Rectal smooth muscle tissue (tissue), 1 donor: ENCODE data around the gene CHMP5.
A peak's percentile ranks its signal among the peaks of the same experiment; 100 is the strongest.

ENCODE experiments used
- H3K27ac ChIP-seq: one replicate; pipeline ENCODE4 v1.7.0; 2013; ENCODE audit warnings: low read depth, low read length, inconsistent platforms
- H3K27me3 ChIP-seq: one replicate; pipeline ENCODE4 v1.7.0; 2013; ENCODE audit warnings: low read length; ENCODE audit not compliant: control insufficient read depth, insufficient read depth
- H3K36me3 ChIP-seq: one replicate; pipeline ENCODE4 v1.7.0; 2013; ENCODE audit warnings: low read length; ENCODE audit not compliant: control insufficient read depth, insufficient read depth
- H3K4me1 ChIP-seq: one replicate; pipeline ENCODE4 v1.7.0; 2013; ENCODE audit warnings: low read length; ENCODE audit not compliant: control insufficient read depth, insufficient read depth
- H3K4me3 ChIP-seq: one replicate; pipeline ENCODE4 v1.7.0; 2013; ENCODE audit warnings: low read length
- H3K9ac ChIP-seq: one replicate; pipeline ENCODE4 v1.7.0; 2013; ENCODE audit warnings: low read length

CHMP5 gene

GRCh38 chr9:33267151-33267767, 2.4 kb downstream of the CHMP5 start:
- Histone ChIP-seq H3K27ac (no peak overlapping the region), H3K36me3 (peaks cover 20% of the 10 kb centered on the region), H3K27me3 (no peaks in the 10 kb centered on the region), H3K4me3 (no peak overlapping the region), H3K9ac (no peak overlapping the region), H3K4me1 (peaks cover 17% of the 10 kb centered on the region)

GRCh38 chr9:33270146-33270545, 5.3 kb downstream of the CHMP5 start:
- Histone ChIP-seq H3K4me1 (peaks cover 8% of the 10 kb centered on the region), H3K4me3 (no peak overlapping the region), H3K27me3 (no peaks in the 10 kb centered on the region), H3K36me3 (peaks cover 24% of the 10 kb centered on the region), H3K27ac (no peak overlapping the region), H3K9ac (no peak overlapping the region)

- Histone ChIP-seq H3K4me3 (no peak overlapping the region), H3K27ac (no peak overlapping the region), H3K4me1 (no peaks in the 10 kb centered on the region), H3K27me3 (no peaks in the 10 kb centered on the region), H3K36me3 (peaks cover 32% of the 10 kb centered on the region), H3K9ac (no peak overlapping the region)
Measured at GRCh38 chr9:33272061-33272460, 7.2 kb downstream of the CHMP5 start.

GRCh38 chr9:33273266-33273971, 8.6 kb downstream of the CHMP5 start:
- H3K4me1 ChIP-seq, result no peaks in the 10 kb centered on the region
- H3K9ac ChIP-seq, result no peak overlapping the region
- no peak overlapping the region for H3K27ac ChIP-seq
- no peak overlapping the region for H3K4me3 ChIP-seq
- no peaks in the 10 kb centered on the region for H3K27me3 ChIP-seq
- peaks cover 35% of the 10 kb centered on the region for H3K36me3 ChIP-seq

- Histone ChIP-seq H3K4me1 (no peaks in the 10 kb centered on the region), H3K4me3 (no peak overlapping the region), H3K27me3 (no peaks in the 10 kb centered on the region), H3K27ac (no peak overlapping the region), H3K36me3 (peaks cover 39% of the 10 kb centered on the region), H3K9ac (no peak overlapping the region)
Measured at GRCh38 chr9:33273972-33274328, 9.1 kb downstream of the CHMP5 start.

GRCh38 chr9:33277484-33277883, 12.6 kb downstream of the CHMP5 start:
- Histone ChIP-seq H3K27ac (no peak overlapping the region), H3K4me1 (no peaks in the 10 kb centered on the region), H3K4me3 (no peak overlapping the region), H3K27me3 (no peaks in the 10 kb centered on the region), H3K36me3 (peaks cover 36% of the 10 kb centered on the region), H3K9ac (no peak overlapping the region)

- H3K27me3 ChIP-seq, result no peaks in the 10 kb centered on the region
- H3K27ac ChIP-seq, result no peak overlapping the region
- H3K36me3 ChIP-seq, result peaks cover 7% of the 10 kb centered on the region
- no peaks in the 10 kb centered on the region for H3K4me1 ChIP-seq
- H3K9ac ChIP-seq, result no peak overlapping the region
- no peak overlapping the region for H3K4me3 ChIP-seq
Measured at GRCh38 chr9:33285502-33285901, 20.7 kb downstream of the CHMP5 start.

GRCh38 chr9:33287087-33287490, 22.2 kb downstream of the CHMP5 start:
- no peaks in the 10 kb centered on the region for H3K27me3 ChIP-seq
- H3K4me3 ChIP-seq, result no peak overlapping the region
- peak overlapping the region; percentile 15 for H3K27ac ChIP-seq
- H3K9ac ChIP-seq, result no peak overlapping the region
- H3K4me1 ChIP-seq, result peaks cover 7% of the 10 kb centered on the region
- H3K36me3 ChIP-seq, result peaks cover 3% of the 10 kb centered on the region

- Histone ChIP-seq H3K36me3 (peaks cover 3% of the 10 kb centered on the region), H3K4me3 (no peak overlapping the region), H3K27ac (no peak overlapping the region), H3K27me3 (no peaks in the 10 kb centered on the region), H3K4me1 (peaks cover 7% of the 10 kb centered on the region), H3K9ac (no peak overlapping the region)
Measured at GRCh38 chr9:33288235-33288634, 23.4 kb downstream of the CHMP5 start.

GRCh38 chr9:33288828-33289483, 24.1 kb downstream of the CHMP5 start:
- Histone ChIP-seq H3K27ac (peak overlapping the region; percentile 60), H3K9ac (no peak overlapping the region), H3K4me3 (no peak overlapping the region), H3K36me3 (peaks cover under 1% of the 10 kb centered on the region), H3K4me1 (peaks cover 7% of the 10 kb centered on the region), H3K27me3 (no peaks in the 10 kb centered on the region)

- Histone ChIP-seq H3K36me3 (peaks cover under 1% of the 10 kb centered on the region), H3K9ac (peak overlapping the region; percentile 53), H3K4me3 (peak overlapping the region; percentile 96), H3K27ac (peak overlapping the region; percentile 100), H3K27me3 (no peaks in the 10 kb centered on the region), H3K4me1 (peaks cover 7% of the 10 kb centered on the region)
Measured at GRCh38 chr9:33289496-33289895, 24.6 kb downstream of the CHMP5 start.

GRCh38 chr9:33289936-33290246, 25.0 kb downstream of the CHMP5 start:
- Histone ChIP-seq H3K4me3 (peak overlapping the region; percentile 96), H3K36me3 (peaks cover 5% of the 10 kb centered on the region), H3K27ac (peak overlapping the region; percentile 100), H3K4me1 (peaks cover 7% of the 10 kb centered on the region), H3K27me3 (no peaks in the 10 kb centered on the region), H3K9ac (peak overlapping the region; percentile 99)
